WTC11 (cell line): ENCODE results near the gene ARHGEF10L. TPM values are rescaled to one million over a fixed set of nuclear protein-coding genes. Genes with fewer than 3 reads are reported as not detected.

Experiments used
- ATAC-seq: fragments of 200-7000 bp; cut with Tn5 transposase; 2 replicates; pipeline ENCODE4 v1.10.0; 2021; ENCODE audit warnings: mild to moderate bottlenecking, moderate library complexity
- CTCF ChIA-PET: fragments of 300-600 bp; sonication (Branson Sonifier 250); formaldehyde crosslinking; loops from one replicate; lab custom pipeline; 2021; ENCODE audit warnings: antibody characterized with exemption; lab: Charles Lee
- POLR2A ChIA-PET: fragments of 350-600 bp; sonication (Branson Sonifier 250); formaldehyde crosslinking; loops from one replicate; lab custom pipeline; 2021; ENCODE audit warnings: antibody characterized with exemption; lab: Charles Lee
- DNase-seq: peaks from one replicate; pipeline ENCODE4 v3.0.0; 2021; ENCODE audit warnings: low spot score
- H3K27ac Mint-ChIP-seq: 2 replicates; pipeline ENCODE4 v1.8.0; 2021; ENCODE audit warnings: mixed read lengths
- H3K27me3 Mint-ChIP-seq: 2 replicates; pipeline ENCODE4 v1.8.0; 2021; ENCODE audit warnings: low read depth, mild to moderate bottlenecking, moderate library complexity, mixed read lengths
- H3K36me3 Mint-ChIP-seq: 2 replicates; pipeline ENCODE4 v1.8.0; 2021; ENCODE audit warnings: mixed read lengths
- H3K4me1 Mint-ChIP-seq: 2 replicates; pipeline ENCODE4 v1.8.0; 2022; ENCODE audit warnings: mixed read lengths
- H3K4me3 Mint-ChIP-seq: 2 replicates; pipeline ENCODE4 v1.8.0; 2021; ENCODE audit warnings: mild to moderate bottlenecking, moderate library complexity, mixed read lengths
- H3K9me3 Mint-ChIP-seq: 2 replicates; pipeline ENCODE4 v1.8.0; 2021; ENCODE audit warnings: mixed read lengths
- FOXJ3 ChIP-seq: sonication (generic); formaldehyde crosslinking; IDR thresholded peaks from 2 replicates; pipeline ENCODE4 v1.9.0; 2021; ENCODE audit warnings: missing genetic modification reagents, mild to moderate bottlenecking, borderline replicate concordance
- FOXK1 ChIP-seq: sonication (generic); formaldehyde crosslinking; IDR thresholded peaks from 2 replicates; pipeline ENCODE4 v1.8.0; 2022; ENCODE audit warnings: mild to moderate bottlenecking, moderate library complexity, missing genetic modification reagents
- JUN ChIP-seq: sonication (generic); formaldehyde crosslinking; IDR thresholded peaks from 2 replicates; pipeline ENCODE4 v1.8.0; 2023; ENCODE audit warnings: mild to moderate bottlenecking, missing genetic modification reagents
- NR2C2 ChIP-seq: sonication (generic); formaldehyde crosslinking; IDR thresholded peaks from 2 replicates; pipeline ENCODE4 v1.8.0; 2022; ENCODE audit warnings: mild to moderate bottlenecking, missing genetic modification reagents
- OVOL2 ChIP-seq: fragments of 250-450 bp; sonication (Bioruptor Pico); IDR thresholded peaks from 2 replicates; pipeline ENCODE4 v1.9.0; 2021; ENCODE audit warnings: mild to moderate bottlenecking, borderline replicate concordance
- SP1 ChIP-seq: sonication (generic); formaldehyde crosslinking; conservative IDR thresholded peaks from 2 replicates; pipeline ENCODE4 v1.8.1; 2022; ENCODE audit warnings: missing genetic modification reagents
- TEAD4 ChIP-seq: sonication (generic); formaldehyde crosslinking; IDR thresholded peaks from 2 replicates; pipeline ENCODE4 v1.8.0; 2022; ENCODE audit warnings: mild to moderate bottlenecking, missing genetic modification reagents
- ZNF396 ChIP-seq: fragments of 250-450 bp; sonication (Bioruptor Pico); IDR thresholded peaks from 2 replicates; pipeline ENCODE4 v1.8.0; 2021; ENCODE audit warnings: mild to moderate bottlenecking, moderate library complexity, borderline replicate concordance
- total RNA-seq: library from RNA; stranded (reverse); gene quantifications from 3 replicates; pipeline ENCODE4 v1.2.3, GENCODE V29; 2021
- TF ChIP-seq, protein P1 (sequence below): sonication (generic); formaldehyde crosslinking; IDR thresholded peaks from 2 replicates; pipeline ENCODE4 v1.8.0; 2023; ENCODE audit warnings: mild to moderate bottlenecking, missing genetic modification reagents
- TF ChIP-seq, protein P2 (sequence below): fragments of 250-450 bp; sonication (Bioruptor Pico); IDR thresholded peaks from 2 replicates; pipeline ENCODE4 v1.9.0; 2021; ENCODE audit warnings: mild to moderate bottlenecking, borderline replicate concordance
- TF ChIP-seq, protein P3 (sequence below): sonication (generic); formaldehyde crosslinking; IDR thresholded peaks from 2 replicates; pipeline ENCODE4 v1.8.1; 2023; ENCODE audit warnings: mild to moderate bottlenecking, missing genetic modification reagents, borderline replicate concordance
- TF ChIP-seq, protein P4 (sequence below): sonication (generic); formaldehyde crosslinking; IDR thresholded peaks from 2 replicates; pipeline ENCODE4 v1.8.0; 2023; ENCODE audit warnings: missing genetic modification reagents, mild to moderate bottlenecking, borderline replicate concordance
- TF ChIP-seq, protein P5 (sequence below): fragments of 250-450 bp; sonication (Bioruptor Pico); IDR thresholded peaks from 2 replicates; pipeline ENCODE4 v1.9.0; 2021; ENCODE audit warnings: moderate library complexity, mild to moderate bottlenecking, inconsistent platforms, borderline replicate concordance
- TF ChIP-seq, protein P6 (sequence below): sonication (generic); formaldehyde crosslinking; IDR thresholded peaks from 2 replicates; pipeline ENCODE4 v1.8.1; 2023; ENCODE audit warnings: mild to moderate bottlenecking, missing genetic modification reagents

The ARHGEF10L gene
- total RNA-seq, 1 experiment from 2014 or later = 34.4 TPM

DNA sequence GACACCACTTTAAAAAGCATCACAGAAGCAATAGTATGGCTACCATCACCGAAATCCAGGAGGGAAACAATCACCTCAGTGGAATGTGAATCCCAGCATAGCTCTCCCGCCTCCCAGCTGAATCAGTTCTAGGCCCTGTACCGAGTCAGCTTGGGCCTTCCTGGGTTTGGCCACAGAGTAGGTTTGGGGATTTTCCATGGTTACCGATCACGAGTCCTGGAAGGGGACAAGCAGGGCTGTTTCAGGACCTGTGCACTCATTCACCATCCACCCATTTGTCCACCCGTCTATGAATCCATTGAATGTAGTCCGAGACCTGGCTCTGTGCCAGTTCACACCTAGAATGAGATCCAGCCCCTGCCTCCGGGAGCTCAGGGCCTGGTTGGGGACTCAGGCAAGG is 94.2 kb downstream of the ARHGEF10L start (continued):
- TF ChIP-seq, protein P1, sequence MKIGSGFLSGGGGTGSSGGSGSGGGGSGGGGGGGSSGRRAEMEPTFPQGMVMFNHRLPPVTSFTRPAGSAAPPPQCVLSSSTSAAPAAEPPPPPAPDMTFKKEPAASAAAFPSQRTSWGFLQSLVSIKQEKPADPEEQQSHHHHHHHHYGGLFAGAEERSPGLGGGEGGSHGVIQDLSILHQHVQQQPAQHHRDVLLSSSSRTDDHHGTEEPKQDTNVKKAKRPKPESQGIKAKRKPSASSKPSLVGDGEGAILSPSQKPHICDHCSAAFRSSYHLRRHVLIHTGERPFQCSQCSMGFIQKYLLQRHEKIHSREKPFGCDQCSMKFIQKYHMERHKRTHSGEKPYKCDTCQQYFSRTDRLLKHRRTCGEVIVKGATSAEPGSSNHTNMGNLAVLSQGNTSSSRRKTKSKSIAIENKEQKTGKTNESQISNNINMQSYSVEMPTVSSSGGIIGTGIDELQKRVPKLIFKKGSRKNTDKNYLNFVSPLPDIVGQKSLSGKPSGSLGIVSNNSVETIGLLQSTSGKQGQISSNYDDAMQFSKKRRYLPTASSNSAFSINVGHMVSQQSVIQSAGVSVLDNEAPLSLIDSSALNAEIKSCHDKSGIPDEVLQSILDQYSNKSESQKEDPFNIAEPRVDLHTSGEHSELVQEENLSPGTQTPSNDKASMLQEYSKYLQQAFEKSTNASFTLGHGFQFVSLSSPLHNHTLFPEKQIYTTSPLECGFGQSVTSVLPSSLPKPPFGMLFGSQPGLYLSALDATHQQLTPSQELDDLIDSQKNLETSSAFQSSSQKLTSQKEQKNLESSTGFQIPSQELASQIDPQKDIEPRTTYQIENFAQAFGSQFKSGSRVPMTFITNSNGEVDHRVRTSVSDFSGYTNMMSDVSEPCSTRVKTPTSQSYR = no peak
- TF ChIP-seq, protein P2, sequence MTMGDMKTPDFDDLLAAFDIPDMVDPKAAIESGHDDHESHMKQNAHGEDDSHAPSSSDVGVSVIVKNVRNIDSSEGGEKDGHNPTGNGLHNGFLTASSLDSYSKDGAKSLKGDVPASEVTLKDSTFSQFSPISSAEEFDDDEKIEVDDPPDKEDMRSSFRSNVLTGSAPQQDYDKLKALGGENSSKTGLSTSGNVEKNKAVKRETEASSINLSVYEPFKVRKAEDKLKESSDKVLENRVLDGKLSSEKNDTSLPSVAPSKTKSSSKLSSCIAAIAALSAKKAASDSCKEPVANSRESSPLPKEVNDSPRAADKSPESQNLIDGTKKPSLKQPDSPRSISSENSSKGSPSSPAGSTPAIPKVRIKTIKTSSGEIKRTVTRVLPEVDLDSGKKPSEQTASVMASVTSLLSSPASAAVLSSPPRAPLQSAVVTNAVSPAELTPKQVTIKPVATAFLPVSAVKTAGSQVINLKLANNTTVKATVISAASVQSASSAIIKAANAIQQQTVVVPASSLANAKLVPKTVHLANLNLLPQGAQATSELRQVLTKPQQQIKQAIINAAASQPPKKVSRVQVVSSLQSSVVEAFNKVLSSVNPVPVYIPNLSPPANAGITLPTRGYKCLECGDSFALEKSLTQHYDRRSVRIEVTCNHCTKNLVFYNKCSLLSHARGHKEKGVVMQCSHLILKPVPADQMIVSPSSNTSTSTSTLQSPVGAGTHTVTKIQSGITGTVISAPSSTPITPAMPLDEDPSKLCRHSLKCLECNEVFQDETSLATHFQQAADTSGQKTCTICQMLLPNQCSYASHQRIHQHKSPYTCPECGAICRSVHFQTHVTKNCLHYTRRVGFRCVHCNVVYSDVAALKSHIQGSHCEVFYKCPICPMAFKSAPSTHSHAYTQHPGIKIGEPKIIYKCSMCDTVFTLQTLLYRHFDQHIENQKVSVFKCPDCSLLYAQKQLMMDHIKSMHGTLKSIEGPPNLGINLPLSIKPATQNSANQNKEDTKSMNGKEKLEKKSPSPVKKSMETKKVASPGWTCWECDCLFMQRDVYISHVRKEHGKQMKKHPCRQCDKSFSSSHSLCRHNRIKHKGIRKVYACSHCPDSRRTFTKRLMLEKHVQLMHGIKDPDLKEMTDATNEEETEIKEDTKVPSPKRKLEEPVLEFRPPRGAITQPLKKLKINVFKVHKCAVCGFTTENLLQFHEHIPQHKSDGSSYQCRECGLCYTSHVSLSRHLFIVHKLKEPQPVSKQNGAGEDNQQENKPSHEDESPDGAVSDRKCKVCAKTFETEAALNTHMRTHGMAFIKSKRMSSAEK (CRISPR knock-in tag) = no peak
- TF ChIP-seq TEAD4 (CRISPR knock-in tag) (no peak), FOXK1 (CRISPR knock-in tag) (no peak), JUN (CRISPR knock-in tag) (no peak)

DNA sequence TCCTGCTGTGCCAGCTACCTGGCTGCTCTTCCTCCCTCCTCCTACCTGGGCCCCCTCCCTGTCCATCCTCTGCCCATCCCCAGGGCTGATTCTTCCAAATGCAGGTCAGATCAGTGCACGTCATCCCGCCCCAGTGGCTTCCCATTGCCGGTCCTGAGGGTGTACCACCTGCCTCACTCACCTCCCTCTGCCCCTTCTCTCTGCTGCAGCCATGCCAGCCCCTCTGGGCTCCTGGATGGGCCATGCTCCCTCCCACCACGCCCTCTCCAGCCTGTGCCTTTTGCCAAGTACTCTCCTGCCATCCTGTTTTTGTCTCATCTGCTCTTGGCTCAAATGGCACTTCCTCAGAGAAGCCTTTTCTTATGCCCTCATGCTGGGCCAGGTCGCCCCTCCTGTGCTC is 95.8 kb downstream of the ARHGEF10L start:
- TF ChIP-seq, protein P3, sequence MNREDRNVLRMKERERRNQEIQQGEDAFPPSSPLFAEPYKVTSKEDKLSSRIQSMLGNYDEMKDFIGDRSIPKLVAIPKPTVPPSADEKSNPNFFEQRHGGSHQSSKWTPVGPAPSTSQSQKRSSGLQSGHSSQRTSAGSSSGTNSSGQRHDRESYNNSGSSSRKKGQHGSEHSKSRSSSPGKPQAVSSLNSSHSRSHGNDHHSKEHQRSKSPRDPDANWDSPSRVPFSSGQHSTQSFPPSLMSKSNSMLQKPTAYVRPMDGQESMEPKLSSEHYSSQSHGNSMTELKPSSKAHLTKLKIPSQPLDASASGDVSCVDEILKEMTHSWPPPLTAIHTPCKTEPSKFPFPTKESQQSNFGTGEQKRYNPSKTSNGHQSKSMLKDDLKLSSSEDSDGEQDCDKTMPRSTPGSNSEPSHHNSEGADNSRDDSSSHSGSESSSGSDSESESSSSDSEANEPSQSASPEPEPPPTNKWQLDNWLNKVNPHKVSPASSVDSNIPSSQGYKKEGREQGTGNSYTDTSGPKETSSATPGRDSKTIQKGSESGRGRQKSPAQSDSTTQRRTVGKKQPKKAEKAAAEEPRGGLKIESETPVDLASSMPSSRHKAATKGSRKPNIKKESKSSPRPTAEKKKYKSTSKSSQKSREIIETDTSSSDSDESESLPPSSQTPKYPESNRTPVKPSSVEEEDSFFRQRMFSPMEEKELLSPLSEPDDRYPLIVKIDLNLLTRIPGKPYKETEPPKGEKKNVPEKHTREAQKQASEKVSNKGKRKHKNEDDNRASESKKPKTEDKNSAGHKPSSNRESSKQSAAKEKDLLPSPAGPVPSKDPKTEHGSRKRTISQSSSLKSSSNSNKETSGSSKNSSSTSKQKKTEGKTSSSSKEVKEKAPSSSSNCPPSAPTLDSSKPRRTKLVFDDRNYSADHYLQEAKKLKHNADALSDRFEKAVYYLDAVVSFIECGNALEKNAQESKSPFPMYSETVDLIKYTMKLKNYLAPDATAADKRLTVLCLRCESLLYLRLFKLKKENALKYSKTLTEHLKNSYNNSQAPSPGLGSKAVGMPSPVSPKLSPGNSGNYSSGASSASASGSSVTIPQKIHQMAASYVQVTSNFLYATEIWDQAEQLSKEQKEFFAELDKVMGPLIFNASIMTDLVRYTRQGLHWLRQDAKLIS (CRISPR knock-in tag) = no peak
- TF ChIP-seq NR2C2 (no peak), OVOL2 (no peak)
- DNase-seq (no peak), ATAC-seq (no peak)
- H3K4me1 Mint-ChIP-seq = no peaks in the 10 kb centered on the region
- ChIA-PET CTCF (no interaction called here), POLR2A (no interaction called here)
- no peaks in the 10 kb centered on the region for H3K27me3 Mint-ChIP-seq
- H3K27ac Mint-ChIP-seq = peak overlapping the region; percentile 41; the same call in 1 of the 2 replicates
- no peak overlapping the region for H3K4me3 Mint-ChIP-seq
- H3K9me3 Mint-ChIP-seq = no peaks in the 10 kb centered on the region
- H3K36me3 Mint-ChIP-seq = peaks cover 43% of the 10 kb centered on the region

DNA sequence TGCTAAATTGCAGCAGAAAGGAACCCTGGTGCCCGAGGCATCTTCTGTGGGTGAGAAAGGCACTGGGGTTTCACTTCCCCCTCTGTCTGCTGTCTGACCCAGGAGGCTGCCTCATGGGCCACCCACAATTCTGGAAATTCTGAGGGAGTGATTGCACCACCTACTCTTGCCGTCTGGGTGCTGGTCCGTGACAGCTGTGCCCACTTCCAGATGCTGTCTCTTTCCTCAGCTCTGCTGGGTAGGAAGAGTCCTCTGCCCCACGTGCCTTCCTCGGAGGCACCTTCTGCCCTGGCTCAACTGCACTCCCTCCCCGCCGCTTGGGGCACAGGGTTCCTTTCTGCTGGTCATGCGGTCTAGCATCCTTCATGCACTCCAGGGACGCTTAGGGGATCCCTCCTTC is 96.3 kb downstream of the ARHGEF10L start:
- H3K4me1 Mint-ChIP-seq = no peaks in the 10 kb centered on the region
- H3K36me3 Mint-ChIP-seq = peaks cover 48% of the 10 kb centered on the region
- DNase-seq (no peak), ATAC-seq (no peak)
- CTCF ChIA-PET = no interaction called here
- H3K4me3 Mint-ChIP-seq = no peak overlapping the region
- H3K27ac Mint-ChIP-seq = peak overlapping the region; percentile 41; the same call in 1 of the 2 replicates
- POLR2A ChIA-PET = no interaction called here
- H3K27me3 Mint-ChIP-seq = no peaks in the 10 kb centered on the region
- no peaks in the 10 kb centered on the region for H3K9me3 Mint-ChIP-seq
- no peak for TF ChIP-seq TEAD4 (CRISPR knock-in tag)
- TF ChIP-seq SP1 (CRISPR knock-in tag) = no peak
- TF ChIP-seq, protein P4, sequence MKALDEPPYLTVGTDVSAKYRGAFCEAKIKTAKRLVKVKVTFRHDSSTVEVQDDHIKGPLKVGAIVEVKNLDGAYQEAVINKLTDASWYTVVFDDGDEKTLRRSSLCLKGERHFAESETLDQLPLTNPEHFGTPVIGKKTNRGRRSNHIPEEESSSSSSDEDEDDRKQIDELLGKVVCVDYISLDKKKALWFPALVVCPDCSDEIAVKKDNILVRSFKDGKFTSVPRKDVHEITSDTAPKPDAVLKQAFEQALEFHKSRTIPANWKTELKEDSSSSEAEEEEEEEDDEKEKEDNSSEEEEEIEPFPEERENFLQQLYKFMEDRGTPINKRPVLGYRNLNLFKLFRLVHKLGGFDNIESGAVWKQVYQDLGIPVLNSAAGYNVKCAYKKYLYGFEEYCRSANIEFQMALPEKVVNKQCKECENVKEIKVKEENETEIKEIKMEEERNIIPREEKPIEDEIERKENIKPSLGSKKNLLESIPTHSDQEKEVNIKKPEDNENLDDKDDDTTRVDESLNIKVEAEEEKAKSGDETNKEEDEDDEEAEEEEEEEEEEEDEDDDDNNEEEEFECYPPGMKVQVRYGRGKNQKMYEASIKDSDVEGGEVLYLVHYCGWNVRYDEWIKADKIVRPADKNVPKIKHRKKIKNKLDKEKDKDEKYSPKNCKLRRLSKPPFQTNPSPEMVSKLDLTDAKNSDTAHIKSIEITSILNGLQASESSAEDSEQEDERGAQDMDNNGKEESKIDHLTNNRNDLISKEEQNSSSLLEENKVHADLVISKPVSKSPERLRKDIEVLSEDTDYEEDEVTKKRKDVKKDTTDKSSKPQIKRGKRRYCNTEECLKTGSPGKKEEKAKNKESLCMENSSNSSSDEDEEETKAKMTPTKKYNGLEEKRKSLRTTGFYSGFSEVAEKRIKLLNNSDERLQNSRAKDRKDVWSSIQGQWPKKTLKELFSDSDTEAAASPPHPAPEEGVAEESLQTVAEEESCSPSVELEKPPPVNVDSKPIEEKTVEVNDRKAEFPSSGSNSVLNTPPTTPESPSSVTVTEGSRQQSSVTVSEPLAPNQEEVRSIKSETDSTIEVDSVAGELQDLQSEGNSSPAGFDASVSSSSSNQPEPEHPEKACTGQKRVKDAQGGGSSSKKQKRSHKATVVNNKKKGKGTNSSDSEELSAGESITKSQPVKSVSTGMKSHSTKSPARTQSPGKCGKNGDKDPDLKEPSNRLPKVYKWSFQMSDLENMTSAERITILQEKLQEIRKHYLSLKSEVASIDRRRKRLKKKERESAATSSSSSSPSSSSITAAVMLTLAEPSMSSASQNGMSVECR (CRISPR knock-in tag) = no peak
- no peak for TF ChIP-seq FOXK1 (CRISPR knock-in tag)
- TF ChIP-seq FOXJ3 (CRISPR knock-in tag) = no peak
- TF ChIP-seq, protein P5, sequence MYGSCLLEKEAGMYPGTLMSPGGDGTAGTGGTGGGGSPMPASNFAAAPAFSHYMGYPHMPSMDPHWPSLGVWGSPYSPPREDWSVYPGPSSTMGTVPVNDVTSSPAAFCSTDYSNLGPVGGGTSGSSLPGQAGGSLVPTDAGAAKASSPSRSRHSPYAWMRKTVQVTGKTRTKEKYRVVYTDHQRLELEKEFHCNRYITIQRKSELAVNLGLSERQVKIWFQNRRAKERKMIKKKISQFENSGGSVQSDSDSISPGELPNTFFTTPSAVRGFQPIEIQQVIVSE (CRISPR knock-in tag) = no peak
- no peak for TF ChIP-seq ZNF396 (CRISPR knock-in tag)
- TF ChIP-seq, protein P6, sequence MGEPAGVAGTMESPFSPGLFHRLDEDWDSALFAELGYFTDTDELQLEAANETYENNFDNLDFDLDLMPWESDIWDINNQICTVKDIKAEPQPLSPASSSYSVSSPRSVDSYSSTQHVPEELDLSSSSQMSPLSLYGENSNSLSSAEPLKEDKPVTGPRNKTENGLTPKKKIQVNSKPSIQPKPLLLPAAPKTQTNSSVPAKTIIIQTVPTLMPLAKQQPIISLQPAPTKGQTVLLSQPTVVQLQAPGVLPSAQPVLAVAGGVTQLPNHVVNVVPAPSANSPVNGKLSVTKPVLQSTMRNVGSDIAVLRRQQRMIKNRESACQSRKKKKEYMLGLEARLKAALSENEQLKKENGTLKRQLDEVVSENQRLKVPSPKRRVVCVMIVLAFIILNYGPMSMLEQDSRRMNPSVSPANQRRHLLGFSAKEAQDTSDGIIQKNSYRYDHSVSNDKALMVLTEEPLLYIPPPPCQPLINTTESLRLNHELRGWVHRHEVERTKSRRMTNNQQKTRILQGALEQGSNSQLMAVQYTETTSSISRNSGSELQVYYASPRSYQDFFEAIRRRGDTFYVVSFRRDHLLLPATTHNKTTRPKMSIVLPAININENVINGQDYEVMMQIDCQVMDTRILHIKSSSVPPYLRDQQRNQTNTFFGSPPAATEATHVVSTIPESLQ (CRISPR knock-in tag) = no peak
